Measurements from ENCODE around the gene TRRAP.

The TRRAP gene

DNA sequence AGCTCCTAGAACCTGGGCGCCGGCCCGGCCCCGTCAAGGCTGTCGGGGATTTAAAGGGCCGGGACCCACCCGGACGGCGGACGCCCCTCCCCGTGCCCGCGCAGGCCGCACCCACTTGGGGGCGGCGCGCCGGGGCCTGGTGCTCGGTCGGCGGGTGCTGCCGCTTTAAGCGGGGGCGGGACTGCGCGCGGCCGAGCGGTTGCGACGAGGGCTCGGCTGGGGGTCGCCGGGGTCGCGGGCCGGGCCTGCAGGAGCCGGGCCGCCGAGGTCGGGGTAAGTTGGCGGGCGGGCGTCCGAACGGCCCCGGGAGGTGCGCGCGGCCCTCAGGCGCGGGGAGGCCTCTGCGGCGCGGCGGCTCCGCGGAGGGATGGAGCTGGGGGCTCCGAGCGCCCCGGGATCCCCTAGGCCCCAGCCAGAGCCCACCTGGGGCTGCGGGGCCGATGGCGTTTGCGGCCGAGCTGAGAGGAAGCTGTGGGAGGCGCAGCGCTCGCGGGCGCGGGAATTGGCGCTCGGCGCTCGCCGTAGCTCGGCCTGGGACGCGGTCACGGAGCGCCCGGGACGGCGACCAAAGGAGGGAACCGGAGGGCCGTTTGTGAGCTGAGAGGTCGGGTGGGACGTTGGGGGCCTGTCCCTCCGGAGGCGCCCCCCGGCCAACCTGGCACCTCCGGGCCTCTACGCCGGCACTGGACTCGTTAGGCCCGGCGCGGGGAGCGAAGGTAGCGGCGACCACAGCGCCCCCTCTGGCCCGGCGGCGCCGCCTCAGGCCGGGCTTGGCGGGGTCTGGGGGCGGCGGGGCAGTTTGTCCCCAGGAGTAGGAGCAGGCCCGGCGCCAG lies at the start of gene TRRAP:
TSS of gene TRRAP (plus strand) at position 168 of the 833 bp plus-strand sequence. CDS start 2,619 bp downstream, outside the sequence.
- DNase-seq: peak; percentile 66
- H3K4me2 ChIP-seq (ENCODE audit: low read depth, low read length): peak within 1 kb of the TSS; percentile 91
- peak within 1 kb of the TSS; percentile 82 for H2AFZ ChIP-seq (ENCODE audit: low read length)
- peak within 1 kb of the TSS; percentile 94 for H3K4me3 ChIP-seq (ENCODE audit: low read length)
- no peaks in the 10 kb centered on the region for H4K20me1 ChIP-seq (ENCODE audit: insufficient read depth, low read length)
- H3K27ac ChIP-seq (ENCODE audit: low read length): peak within 1 kb of the TSS; percentile 98
- peaks cover 37% of the 10 kb centered on the region for H3F3A ChIP-seq (ENCODE audit: insufficient read depth, low read length)
- peaks cover 9% of the 10 kb centered on the region for H3K36me3 ChIP-seq (replicated peaks; ENCODE audit: insufficient read depth, low read length)
- peaks cover 34% of the 10 kb centered on the region for H3K79me2 ChIP-seq (ENCODE audit: low read length)
- peak within 1 kb of the TSS; percentile 99 for H3K9ac ChIP-seq (ENCODE audit: low read length)
- H3K4me1 ChIP-seq (ENCODE audit: low read length): peaks cover 22% of the 10 kb centered on the region
- TF ChIP-seq EZH2 (optimal IDR thresholded peaks at IDR 0.05; ENCODE audit: low read depth, low read length) (no peak), EZH2phosphoT487 (IDR thresholded peaks at IDR 0.05; ENCODE audit: low read length) (no peak)
- TF ChIP-seq, protein P1, sequence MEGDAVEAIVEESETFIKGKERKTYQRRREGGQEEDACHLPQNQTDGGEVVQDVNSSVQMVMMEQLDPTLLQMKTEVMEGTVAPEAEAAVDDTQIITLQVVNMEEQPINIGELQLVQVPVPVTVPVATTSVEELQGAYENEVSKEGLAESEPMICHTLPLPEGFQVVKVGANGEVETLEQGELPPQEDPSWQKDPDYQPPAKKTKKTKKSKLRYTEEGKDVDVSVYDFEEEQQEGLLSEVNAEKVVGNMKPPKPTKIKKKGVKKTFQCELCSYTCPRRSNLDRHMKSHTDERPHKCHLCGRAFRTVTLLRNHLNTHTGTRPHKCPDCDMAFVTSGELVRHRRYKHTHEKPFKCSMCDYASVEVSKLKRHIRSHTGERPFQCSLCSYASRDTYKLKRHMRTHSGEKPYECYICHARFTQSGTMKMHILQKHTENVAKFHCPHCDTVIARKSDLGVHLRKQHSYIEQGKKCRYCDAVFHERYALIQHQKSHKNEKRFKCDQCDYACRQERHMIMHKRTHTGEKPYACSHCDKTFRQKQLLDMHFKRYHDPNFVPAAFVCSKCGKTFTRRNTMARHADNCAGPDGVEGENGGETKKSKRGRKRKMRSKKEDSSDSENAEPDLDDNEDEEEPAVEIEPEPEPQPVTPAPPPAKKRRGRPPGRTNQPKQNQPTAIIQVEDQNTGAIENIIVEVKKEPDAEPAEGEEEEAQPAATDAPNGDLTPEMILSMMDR (IDR thresholded peaks at IDR 0.05; ENCODE audit: low read length): peak; percentile 71
- no peaks in the 10 kb centered on the region for H3K27me3 ChIP-seq (replicated peaks; ENCODE audit: insufficient read depth, low read length)
- no peaks in the 10 kb centered on the region for H3K9me2 ChIP-seq (replicated peaks; ENCODE audit: insufficient read depth, low read length)
- H3K9me3 ChIP-seq (replicated peaks; ENCODE audit: insufficient read depth, low read length): no peaks in the 10 kb centered on the region

DNA sequence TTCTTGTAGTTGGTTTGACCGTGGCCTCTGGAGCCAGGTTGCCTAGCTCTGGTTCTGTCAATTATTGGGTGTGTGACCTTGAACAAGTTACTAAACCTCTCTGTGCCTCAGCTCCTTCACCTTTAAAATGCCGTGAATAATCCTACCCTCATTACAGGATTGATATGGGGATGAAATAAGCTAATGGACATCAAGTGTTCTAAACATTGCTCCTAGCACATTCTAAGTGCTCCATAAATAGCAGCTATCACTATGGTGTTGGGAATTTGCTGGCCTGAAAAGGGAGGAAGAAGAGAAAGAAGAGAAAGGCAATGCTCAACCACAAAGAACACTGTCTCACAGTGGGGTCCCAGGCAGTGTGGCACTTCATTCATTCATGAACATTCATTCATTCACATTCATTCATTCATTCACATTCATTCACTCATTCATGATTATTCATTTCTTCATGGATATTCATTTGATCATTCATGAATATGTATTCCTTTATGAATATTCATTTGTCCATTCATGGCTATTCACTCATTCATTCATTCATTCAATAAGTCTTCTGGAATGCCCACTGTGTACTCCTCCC lies 47.3 kb upstream of the TRRAP start:
- 0 out of 2 replicates have a peak, but pooled peaks cover 3% of the 10 kb centered on the region for H3K27me3 ChIP-seq (replicated peaks; ENCODE audit: insufficient read depth, low read length)
- no peaks in the 10 kb centered on the region for H3K9me2 ChIP-seq (replicated peaks; ENCODE audit: insufficient read depth, low read length)
- H3K9ac ChIP-seq (ENCODE audit: low read length): no peak overlapping the region
- no peak overlapping the region for H3K4me3 ChIP-seq (ENCODE audit: low read length)
- no peaks in the 10 kb centered on the region for H3K79me2 ChIP-seq (ENCODE audit: low read length)
- no peaks in the 10 kb centered on the region for H3F3A ChIP-seq (ENCODE audit: insufficient read depth, low read length)
- H3K36me3 ChIP-seq (replicated peaks; ENCODE audit: insufficient read depth, low read length): no peaks in the 10 kb centered on the region
- H3K4me2 ChIP-seq (ENCODE audit: low read depth, low read length): no peak overlapping the region
- H3K27ac ChIP-seq (ENCODE audit: low read length): no peak overlapping the region
- no peaks in the 10 kb centered on the region for H4K20me1 ChIP-seq (ENCODE audit: insufficient read depth, low read length)
- no peak for DNase-seq
- H3K9me3 ChIP-seq (replicated peaks; ENCODE audit: insufficient read depth, low read length): no peaks in the 10 kb centered on the region
- H2AFZ ChIP-seq (ENCODE audit: low read length): no peak overlapping the region
- H3K4me1 ChIP-seq (ENCODE audit: low read length): no peaks in the 10 kb centered on the region
- TF ChIP-seq EZH2 (optimal IDR thresholded peaks at IDR 0.05; ENCODE audit: low read depth, low read length): no peak
- TF ChIP-seq EZH2phosphoT487 (IDR thresholded peaks at IDR 0.05; ENCODE audit: low read length): no peak
- TF ChIP-seq, protein P1 (IDR thresholded peaks at IDR 0.05; ENCODE audit: low read length): no peak

DNA sequence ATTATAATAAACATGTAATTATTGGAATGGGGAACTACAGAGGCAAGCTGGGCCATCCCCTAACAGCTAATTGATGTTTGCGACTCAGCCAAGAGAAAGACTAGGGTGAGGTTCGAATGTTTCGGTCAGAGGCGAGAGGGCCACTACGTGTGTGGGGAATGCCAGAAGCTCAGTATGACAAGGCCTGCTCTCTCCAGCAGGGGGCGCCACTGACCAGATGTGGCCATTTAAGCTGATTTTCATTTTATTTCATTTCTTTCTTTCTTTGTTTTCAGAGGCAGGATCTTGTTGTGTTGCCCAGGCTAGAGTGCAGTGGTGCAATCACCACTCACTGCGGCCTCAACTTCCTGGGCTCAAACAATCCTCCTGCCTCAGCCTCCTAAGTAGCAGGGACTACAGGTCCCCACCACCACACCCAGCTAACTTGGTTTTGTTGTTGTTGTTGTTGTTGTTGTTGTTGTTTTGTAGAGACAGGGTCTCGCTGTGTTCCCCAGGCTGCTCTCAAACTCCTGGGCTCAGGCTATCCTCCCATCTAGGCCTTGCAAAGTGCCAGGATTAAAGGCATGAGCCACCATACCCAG lies 46.6 kb upstream of the TRRAP start:
- Histone ChIP-seq H3K9ac (ENCODE audit: low read length) (no peak overlapping the region), H3F3A (ENCODE audit: insufficient read depth, low read length) (no peaks in the 10 kb centered on the region), H4K20me1 (ENCODE audit: insufficient read depth, low read length) (no peaks in the 10 kb centered on the region), H3K4me3 (ENCODE audit: low read length) (no peak overlapping the region), H3K4me2 (ENCODE audit: low read depth, low read length) (no peak overlapping the region), H3K27me3 (replicated peaks; ENCODE audit: insufficient read depth, low read length) (no peaks in the 10 kb centered on the region), H3K4me1 (ENCODE audit: low read length) (no peaks in the 10 kb centered on the region), H3K79me2 (ENCODE audit: low read length) (no peaks in the 10 kb centered on the region), H2AFZ (ENCODE audit: low read length) (no peak overlapping the region), H3K36me3 (replicated peaks; ENCODE audit: insufficient read depth, low read length) (no peaks in the 10 kb centered on the region), H3K9me3 (replicated peaks; ENCODE audit: insufficient read depth, low read length) (no peaks in the 10 kb centered on the region), H3K27ac (ENCODE audit: low read length) (no peak overlapping the region), H3K9me2 (replicated peaks; ENCODE audit: insufficient read depth, low read length) (no peaks in the 10 kb centered on the region)
- DNase-seq: no peak
- TF ChIP-seq, protein P1 (IDR thresholded peaks at IDR 0.05; ENCODE audit: low read length): peak; percentile 50
- TF ChIP-seq EZH2 (optimal IDR thresholded peaks at IDR 0.05; ENCODE audit: low read depth, low read length): no peak
- TF ChIP-seq EZH2phosphoT487 (IDR thresholded peaks at IDR 0.05; ENCODE audit: low read length): no peak

All from MM.1S (cell line).